HepG2 (cell line): ENCODE measurements around the gene DIO1. TPM values are rescaled to one million over a fixed set of nuclear protein-coding genes. Genes with fewer than 3 reads are reported as not detected.

ENCODE experiments used
- ATAC-seq: fragments of 200-7000 bp; cut with Tn5 transposase; 3 replicates; pipeline ENCODE4 v1.9.1; 2020; ENCODE audit warnings: mild to moderate bottlenecking, moderate library complexity
- BruUV-seq: library from RNA; stranded (reverse); fragments of 400-500 nt; replicated peaks from 2 replicates; lab custom pipeline; 2021; lab: Mats Ljungman, UMichigan
- CTCF ChIA-PET: fragments of 300-600 bp; formaldehyde crosslinking; extraction: SDS; loops from one replicate; lab custom pipeline; 2021; ENCODE audit warnings: low total read pairs, inconsistent platforms, low intra/inter-chr PET ratio; lab: Yijun Ruan, JAX
- POLR2A ChIA-PET: fragments of 350-600 bp; sonication (Branson Sonifier 250); formaldehyde crosslinking; loops from one replicate; lab custom pipeline; 2020; ENCODE audit warnings: antibody characterized with exemption, inconsistent platforms; lab: Yijun Ruan, JAX
- DNase-seq: peaks from one replicate; pipeline ENCODE4 v3.0.0-alpha.2; 2015; ENCODE audit warnings: low spot score
- FAIRE-seq: peaks from 3 replicates; lab custom pipeline; 2011; peaks lifted over from hg19 to GRCh38; lab: Jason Lieb, UNC
- H2AFZ ChIP-seq: one replicate; pipeline ENCODE4 v1.6.1; 2011; ENCODE audit warnings: low read length, inconsistent platforms
- H3K27ac ChIP-seq: fragments of 300-600 bp; 3 replicates; pipeline ENCODE4 v1.8.0; 2011; ENCODE audit warnings: mixed run types, mild to moderate bottlenecking, mixed read lengths, low read length, inconsistent platforms; ENCODE audit not compliant: insufficient read depth; ENCODE audit errors: extremely low read length
- H3K27me3 ChIP-seq, 2 experiments: fragments of 200-600 bp in 1 of 2; 2 replicates in 1 of 2; 3 replicates in 1 of 2; pipeline versions ENCODE4 v1.6.0 to v1.8.0; 2011; ENCODE audit warnings: low read length in 2 of 2, mild to moderate bottlenecking in 2 of 2, moderate library complexity in 2 of 2, inconsistent platforms in 1 of 2; ENCODE audit not compliant: insufficient read depth in 2 of 2, control insufficient read depth in 1 of 2
- H3K36me3 ChIP-seq, 2 experiments: fragments of 200-600 bp in 1 of 2; replicated peaks in 1 of 2; 2 replicates in 1 of 2; 3 replicates in 1 of 2; pipeline versions ENCODE4 v1.5.1 to v1.8.0; 2011; ENCODE audit warnings: low read length in 2 of 2, inconsistent platforms in 1 of 2; ENCODE audit not compliant: insufficient read depth in 2 of 2, control insufficient read depth in 1 of 2
- H3K4me1 ChIP-seq: 2 replicates; pipeline ENCODE4 v1.5.1; 2012; ENCODE audit warnings: low read length, inconsistent platforms; ENCODE audit not compliant: insufficient read depth
- H3K4me2 ChIP-seq: 2 replicates; pipeline ENCODE4 v1.6.0; 2011; ENCODE audit warnings: low read depth, low read length, inconsistent platforms
- H3K4me3 ChIP-seq, 3 experiments: fragments of 200-600 bp in 1 of 3; sonication (generic), shearing (Covaris generic) in 1 of 3; replicated peaks in 1 of 3; 2 replicates each; pipeline ENCODE4 v1.5.1; 2011 to 2016; ENCODE audit warnings: low read length in 3 of 3, inconsistent platforms in 2 of 3, low read depth in 2 of 3, mild to moderate bottlenecking in 2 of 3, control low read depth in 1 of 3, mixed read lengths in 1 of 3; ENCODE audit not compliant: insufficient read depth in 1 of 3
- H3K79me2 ChIP-seq: one replicate; pipeline ENCODE4 v1.6.1; 2011; ENCODE audit warnings: low read length, inconsistent platforms; ENCODE audit not compliant: insufficient read depth
- H3K9ac ChIP-seq: 2 replicates; pipeline ENCODE4 v1.6.0; 2011; ENCODE audit warnings: mild to moderate bottlenecking, low read depth, low read length, inconsistent platforms; ENCODE audit not compliant: insufficient read depth
- H3K9me3 ChIP-seq: 2 replicates; pipeline ENCODE4 v1.5.1; 2012; ENCODE audit warnings: mild to moderate bottlenecking, low read length
- H4K20me1 ChIP-seq: 2 replicates; pipeline ENCODE4 v1.6.0; 2011; ENCODE audit warnings: inconsistent platforms, mild to moderate bottlenecking, low read length, moderate library complexity; ENCODE audit not compliant: insufficient read depth
- CREM ChIP-seq, 2 experiments: sonication (generic) in 1 of 2; formaldehyde crosslinking in 1 of 2; IDR thresholded peaks; 2 replicates each; pipeline versions ENCODE4 v1.4.0 to v1.6.1; 2016 to 2020; ENCODE audit warnings: antibody characterized with exemption in 1 of 2, mild to moderate bottlenecking in 1 of 2, missing genetic modification reagents in 1 of 2
- GLI4 ChIP-seq: sonication (generic); formaldehyde crosslinking; IDR thresholded peaks from 2 replicates; pipeline ENCODE4 v1.5.1; 2020; ENCODE audit warnings: missing genetic modification reagents, mild to moderate bottlenecking, moderate library complexity, borderline replicate concordance
- HDAC1 ChIP-seq: sonication (generic); formaldehyde crosslinking; IDR thresholded peaks from 2 replicates; pipeline ENCODE4 v1.5.1; 2020; ENCODE audit warnings: mild to moderate bottlenecking, missing genetic modification reagents
- KDM4B ChIP-seq: sonication (generic); formaldehyde crosslinking; IDR thresholded peaks from 2 replicates; pipeline ENCODE4 v1.4.0; 2020; ENCODE audit warnings: missing genetic modification reagents
- KLF12 ChIP-seq: sonication (generic); formaldehyde crosslinking; IDR thresholded peaks from 2 replicates; pipeline ENCODE4 v1.4.0; 2020; ENCODE audit warnings: missing genetic modification reagents, borderline replicate concordance
- LRRFIP1 ChIP-seq: sonication (generic); formaldehyde crosslinking; conservative IDR thresholded peaks from 2 replicates; pipeline ENCODE4 v1.4.0; 2020; ENCODE audit warnings: missing genetic modification reagents
- MYC ChIP-seq: sonication (generic); formaldehyde crosslinking; IDR thresholded peaks from 2 replicates; pipeline ENCODE4 v1.9.0; 2021; ENCODE audit warnings: missing genetic modification reagents, borderline replicate concordance
- NCOA2 ChIP-seq: sonication (generic); formaldehyde crosslinking; IDR thresholded peaks from 2 replicates; pipeline ENCODE4 v1.8.0; 2022; ENCODE audit warnings: inconsistent platforms
- NFKBIZ ChIP-seq: IDR thresholded peaks from 2 replicates; pipeline ENCODE4 v1.6.1; 2018; ENCODE audit warnings: missing genetic modification reagents, missing compliant biosample characterization
- TAF1 ChIP-seq: sonication (generic); formaldehyde crosslinking; IDR thresholded peaks from 2 replicates; pipeline ENCODE4 v1.4.0; 2020; ENCODE audit warnings: missing genetic modification reagents
- YEATS2 ChIP-seq: sonication (generic); formaldehyde crosslinking; IDR thresholded peaks from 2 replicates; pipeline ENCODE4 v1.4.0; 2020; ENCODE audit warnings: missing genetic modification reagents, borderline replicate concordance
- ZNF33A ChIP-seq: sonication (generic); formaldehyde crosslinking; IDR thresholded peaks from 2 replicates; pipeline ENCODE4 v1.5.1; 2020; ENCODE audit warnings: missing genetic modification reagents, mild to moderate bottlenecking, moderate library complexity, borderline replicate concordance
- ZNF350 ChIP-seq: sonication (generic); formaldehyde crosslinking; IDR thresholded peaks from 2 replicates; pipeline ENCODE4 v1.4.0; 2020; ENCODE audit warnings: mild to moderate bottlenecking, low read depth, missing genetic modification reagents, borderline replicate concordance
- ZNF432 ChIP-seq: sonication (generic); formaldehyde crosslinking; IDR thresholded peaks from 2 replicates; pipeline ENCODE4 v1.5.0; 2020; ENCODE audit warnings: missing genetic modification reagents, mild to moderate bottlenecking, borderline replicate concordance
- ZNF550 ChIP-seq: sonication (generic); formaldehyde crosslinking; IDR thresholded peaks from 2 replicates; pipeline ENCODE4 v1.4.0; 2020; ENCODE audit warnings: mild to moderate bottlenecking, missing genetic modification reagents, borderline replicate concordance
- WGBS: methylation state at CpG from one replicate; pipeline ENCODE4 v1.1.6; 2017; ENCODE audit warnings: low lambda C conversion rate; 5-methylcytosine and 5-hydroxymethylcytosine counted together
- in situ Hi-C: cut with HindIII; loops from 2 replicates; pipeline ENCODE4 v1.10.0; 2017; ENCODE audit warnings: low pct_unique_long_range_greater_than_20kb; ENCODE audit not compliant: extremely low pct_ligation_motif_present
- intact Hi-C: fragments of 100-400 bp; cut with micrococcal nuclease; formaldehyde crosslinking; loops from one replicate; pipeline ENCODE4 v1.10.0; 2022; ENCODE audit not compliant: unreplicated experiment
- polyA plus RNA-seq, 8 experiments: library from polyadenylated mRNA; depleted of rRNA in 3 of 8; stranded (reverse) in 7 of 8; unstranded in 1 of 8; fragments of >200 nt; fragmentation: Illumina TruSeq in 4 of 8; extraction: Trizol in 4 of 8; gene quantifications; 2 replicates each; pipeline versions ENCODE4 v1.2.1 to v1.2.3, GENCODE V29; 2011 to 2016; ENCODE audit warnings: low read depth in 4 of 8, missing spikeins in 1 of 8, mixed read lengths in 1 of 8; ENCODE audit not compliant: insufficient read depth in 1 of 8
- total RNA-seq, 5 experiments: library from RNA; depleted of rRNA; stranded (reverse); fragments of >200 nt; fragmentation: Illumina TruSeq; extraction: Trizol; gene quantifications; 2 replicates each; pipeline ENCODE4 v1.2.3, GENCODE V29; 2016; ENCODE audit warnings: low read depth in 1 of 5
- TF ChIP-seq, protein P1 (sequence below): sonication (generic); formaldehyde crosslinking; IDR thresholded peaks from 2 replicates; pipeline ENCODE4 v1.4.0; 2020; ENCODE audit warnings: missing genetic modification reagents, borderline replicate concordance
- TF ChIP-seq, protein P2 (sequence below): IDR thresholded peaks from 2 replicates; pipeline ENCODE4 v1.6.1; 2016; ENCODE audit warnings: missing compliant biosample characterization, missing genetic modification reagents, borderline replicate concordance
- TF ChIP-seq, protein P3 (sequence below), 2 experiments: fragments of 450-650 bp in 1 of 2; sonication (generic) in 1 of 2; formaldehyde crosslinking; IDR thresholded peaks; 2 replicates each; pipeline versions ENCODE4 v1.5.0 to v1.8.0; 2020 to 2022; ENCODE audit warnings: mild to moderate bottlenecking in 1 of 2, missing genetic modification reagents in 1 of 2
- TF ChIP-seq, protein P4 (sequence below): sonication (generic); formaldehyde crosslinking; IDR thresholded peaks from 2 replicates; pipeline ENCODE4 v1.8.0; 2022; ENCODE audit warnings: mild to moderate bottlenecking, missing genetic modification reagents, moderate library complexity

Gene DIO1
- total and polyA plus RNA-seq, 2 of the 13 experiments (the other 11 are each of a cell fraction or from before 2014, with no cell fraction given) = 13.5 to 45.6 TPM

- H3K27me3 ChIP-seq = no peaks in the 10 kb centered on the region
- 100% methylated on average over 2 of the region's 4 CpGs for WGBS
- H4K20me1 ChIP-seq = no peaks in the 10 kb centered on the region
- no peak overlapping the region for H3K4me3 ChIP-seq
- ChIA-PET CTCF (no interaction called here), POLR2A (no interaction called here)
- H3K9me3 ChIP-seq = no peaks in the 10 kb centered on the region
- H3K36me3 ChIP-seq = no peaks in the 10 kb centered on the region
- no peak overlapping the region for H3K4me2 ChIP-seq
- peaks cover 88% of the 10 kb centered on the region for H3K4me1 ChIP-seq
- H3K9ac ChIP-seq = no peak overlapping the region
- no peak for ATAC-seq
- no peak for DNase-seq
- in situ Hi-C loops (no loop called here), intact Hi-C loops (no loop called here)
- BruUV-seq = no TSS peak
- no peak for FAIRE-seq
- no peak overlapping the region for H2AFZ ChIP-seq
- TF ChIP-seq YEATS2 (CRISPR knock-in tag) (no peak), KLF12 (CRISPR knock-in tag) (no peak), ZNF432 (CRISPR knock-in tag) (no peak), KDM4B (CRISPR knock-in tag) (no peak), TAF1 (CRISPR knock-in tag) (no peak), ZNF350 (no peak), NCOA2 (no peak), LRRFIP1 (no peak), MYC (no peak), CREM (IDR thresholded peaks at IDR 0.05) (no peak), CREM (CRISPR knock-in tag; IDR thresholded peaks at IDR 0.05) (no peak), GLI4 (CRISPR knock-in tag) (no peak), HDAC1 (CRISPR knock-in tag) (no peak), NFKBIZ (CRISPR knock-in tag) (no peak), ZNF33A (no peak), ZNF550 (no peak)
- TF ChIP-seq, protein P1, sequence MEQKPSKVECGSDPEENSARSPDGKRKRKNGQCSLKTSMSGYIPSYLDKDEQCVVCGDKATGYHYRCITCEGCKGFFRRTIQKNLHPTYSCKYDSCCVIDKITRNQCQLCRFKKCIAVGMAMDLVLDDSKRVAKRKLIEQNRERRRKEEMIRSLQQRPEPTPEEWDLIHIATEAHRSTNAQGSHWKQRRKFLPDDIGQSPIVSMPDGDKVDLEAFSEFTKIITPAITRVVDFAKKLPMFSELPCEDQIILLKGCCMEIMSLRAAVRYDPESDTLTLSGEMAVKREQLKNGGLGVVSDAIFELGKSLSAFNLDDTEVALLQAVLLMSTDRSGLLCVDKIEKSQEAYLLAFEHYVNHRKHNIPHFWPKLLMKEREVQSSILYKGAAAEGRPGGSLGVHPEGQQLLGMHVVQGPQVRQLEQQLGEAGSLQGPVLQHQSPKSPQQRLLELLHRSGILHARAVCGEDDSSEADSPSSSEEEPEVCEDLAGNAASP (CRISPR knock-in tag) = no peak
- TF ChIP-seq, protein P2, sequence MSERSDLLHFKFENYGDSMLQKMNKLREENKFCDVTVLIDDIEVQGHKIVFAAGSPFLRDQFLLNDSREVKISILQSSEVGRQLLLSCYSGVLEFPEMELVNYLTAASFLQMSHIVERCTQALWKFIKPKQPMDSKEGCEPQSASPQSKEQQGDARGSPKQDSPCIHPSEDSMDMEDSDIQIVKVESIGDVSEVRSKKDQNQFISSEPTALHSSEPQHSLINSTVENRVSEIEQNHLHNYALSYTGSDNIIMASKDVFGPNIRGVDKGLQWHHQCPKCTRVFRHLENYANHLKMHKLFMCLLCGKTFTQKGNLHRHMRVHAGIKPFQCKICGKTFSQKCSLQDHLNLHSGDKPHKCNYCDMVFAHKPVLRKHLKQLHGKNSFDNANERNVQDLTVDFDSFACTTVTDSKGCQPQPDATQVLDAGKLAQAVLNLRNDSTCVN (CRISPR knock-in tag) = no peak
- TF ChIP-seq, protein P3, sequence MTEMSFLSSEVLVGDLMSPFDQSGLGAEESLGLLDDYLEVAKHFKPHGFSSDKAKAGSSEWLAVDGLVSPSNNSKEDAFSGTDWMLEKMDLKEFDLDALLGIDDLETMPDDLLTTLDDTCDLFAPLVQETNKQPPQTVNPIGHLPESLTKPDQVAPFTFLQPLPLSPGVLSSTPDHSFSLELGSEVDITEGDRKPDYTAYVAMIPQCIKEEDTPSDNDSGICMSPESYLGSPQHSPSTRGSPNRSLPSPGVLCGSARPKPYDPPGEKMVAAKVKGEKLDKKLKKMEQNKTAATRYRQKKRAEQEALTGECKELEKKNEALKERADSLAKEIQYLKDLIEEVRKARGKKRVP (CRISPR knock-in tag; IDR thresholded peaks at IDR 0.05) = no peak
- TF ChIP-seq, protein P4, sequence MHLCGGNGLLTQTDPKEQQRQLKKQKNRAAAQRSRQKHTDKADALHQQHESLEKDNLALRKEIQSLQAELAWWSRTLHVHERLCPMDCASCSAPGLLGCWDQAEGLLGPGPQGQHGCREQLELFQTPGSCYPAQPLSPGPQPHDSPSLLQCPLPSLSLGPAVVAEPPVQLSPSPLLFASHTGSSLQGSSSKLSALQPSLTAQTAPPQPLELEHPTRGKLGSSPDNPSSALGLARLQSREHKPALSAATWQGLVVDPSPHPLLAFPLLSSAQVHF (CRISPR knock-in tag) = no peak
- no peaks in the 10 kb centered on the region for H3K79me2 ChIP-seq
- H3K27ac ChIP-seq = no peak overlapping the region
These were observed 12.1 kb downstream of the DIO1 start for GRCh38 chr1:53906121-53906520.
